SKM-1 treated with dmso at 0.1 percent for 144 hours (cell line): ENCODE measurements around the gene TRMT112.

Experiments used
- DNase-seq: peaks from one replicate; lab custom pipeline; 2025; ENCODE audit not compliant: unreplicated experiment; lab: John Stamatoyannopoulos, UW

Gene TRMT112

GRCh38 chr11:64294774-64295173 is 22.6 kb downstream of the TRMT112 start:
- no peak for DNase-seq

GRCh38 chr11:64292460-64293254 is 24.7 kb downstream of the TRMT112 start:
- DNase-seq = no peak

GRCh38 chr11:64291752-64292459 is 25.5 kb downstream of the TRMT112 start:
- DNase-seq = no peak

- DNase-seq = no peak
These were observed 26.1 kb downstream of the TRMT112 start, which contains the start of gene KCNK4 for GRCh38 chr11:64291262-64291751. KCNK4 (plus strand) TSS chr11:64291302; CDS start chr11:64293019, 1,717 bp downstream.

- DNase-seq = no peak
These were observed 26.8 kb downstream of the TRMT112 start for GRCh38 chr11:64290352-64291261.

GRCh38 chr11:64289002-64289564 is 28.3 kb downstream of the TRMT112 start:
- DNase-seq = no peak

GRCh38 chr11:64288353-64288750 is 29.0 kb downstream of the TRMT112 start:
- DNase-seq = no peak

GRCh38 chr11:64287676-64288352 is 29.5 kb downstream of the TRMT112 start:
- DNase-seq = no peak

GRCh38 chr11:64286801-64287159 is 30.6 kb downstream of the TRMT112 start:
- DNase-seq = no peak

- no peak for DNase-seq
These were observed 31.2 kb downstream of the TRMT112 start for GRCh38 chr11:64285885-64286800.

GRCh38 chr11:64284962-64285884 is 32.1 kb downstream of the TRMT112 start, which contains the start of gene GPR137:
GPR137 (plus strand) TSS chr11:64285848; CDS start chr11:64286525, 677 bp downstream.
- DNase-seq = peak; percentile 65

- DNase-seq = peak; percentile 93
These were observed 33.1 kb downstream of the TRMT112 start, which contains the start of gene BAD for GRCh38 chr11:64284048-64284961. BAD (minus strand) TSS chr11:64284665; CDS start chr11:64284368, 297 bp downstream.

GRCh38 chr11:64283092-64283491 is 34.3 kb downstream of the TRMT112 start:
- no peak for DNase-seq

GRCh38 chr11:64281957-64282770 is 35.2 kb downstream of the TRMT112 start:
- DNase-seq = no peak

- no peak for DNase-seq
These were observed 38.7 kb downstream of the TRMT112 start for GRCh38 chr11:64278576-64279190.
